K562 treated with DMSO at 1 percent for 4 hours (cell line): ENCODE data around the gene THAP4. TPM values are rescaled to one million over a fixed set of nuclear protein-coding genes. Genes with fewer than 3 reads are reported as not detected.

Experiments used
- total RNA-seq: library from RNA; unstranded; fragments of 300-600 nt; gene quantifications from 2 replicates; pipeline ENCODE4 v1.2.3, GENCODE V29; 2022; ENCODE audit not compliant: insufficient read depth

The THAP4 gene
- 28.0 and 35.8 TPM in 2 replicates for total RNA-seq

GRCh38 chr2:241637018-241637794, at the start of gene THAP4, which contains the start of gene ATG4B:
Gene THAP4, minus strand, starts transcription at chr2:241637158. Its CDS starts 141 bp downstream, at chr2:241637017.
Gene ATG4B, plus strand, starts transcription at chr2:241637693. Its CDS starts 22 bp downstream, at chr2:241637715.

GRCh38 chr2:241558532-241559322, 78.2 kb downstream of the THAP4 start, which contains the start of gene BOK:
Gene BOK, plus strand, starts transcription at chr2:241558745. Its CDS starts 739 bp downstream, at chr2:241559484.

Other genes with a start within 250 kb of the THAP4 start
- 71.1 and 101 TPM in 2 replicates for gene STK25, start 128.6 kb downstream of the THAP4 start, total RNA-seq
- 1.5 and 2.2 TPM in 2 replicates for gene BOK, start 78.4 kb downstream of the THAP4 start, total RNA-seq
- 45.5 and 51.2 TPM in 2 replicates for gene ATG4B, start 535 bp upstream of the THAP4 start, total RNA-seq
- 76.6 and 86.8 TPM in 2 replicates for gene DTYMK, start 49.7 kb upstream of the THAP4 start, total RNA-seq
- 9.6 and 14.5 TPM in 2 replicates for gene ING5, start 64.9 kb upstream of the THAP4 start, total RNA-seq
- 12.8 and 15.1 TPM in 2 replicates for gene D2HGDH, start 97.5 kb upstream of the THAP4 start, total RNA-seq
- 1.0 TPM in 1 of 2 replicates, not detected in the other for gene GAL3ST2, start 139.7 kb upstream of the THAP4 start, total RNA-seq
- gene NEU4, start 172.0 kb upstream of the THAP4 start, total RNA-seq: 2.4 TPM in 1 of 2 replicates, not detected in the other
- 0.77 TPM in 1 of 2 replicates, not detected in the other for gene PDCD1, start 221.7 kb upstream of the THAP4 start, total RNA-seq
- gene RTP5, start 232.6 kb upstream of the THAP4 start, total RNA-seq: not detected in 2 replicates